HEK293 (cell line): Measurements from ENCODE around the gene PLK3.

ENCODE experiments used
- GFI1B ChIP-seq: fragments of 450-650 bp; formaldehyde crosslinking; IDR thresholded peaks from 2 replicates; pipeline ENCODE4 v1.5.1; 2016; ENCODE audit warnings: missing biosample characterization, missing genetic modification characterization
- GLIS2 ChIP-seq: fragments of 450-650 bp; formaldehyde crosslinking; IDR thresholded peaks from 2 replicates; pipeline ENCODE4 v1.5.1; 2016; ENCODE audit warnings: missing biosample characterization, missing genetic modification characterization
- KLF1 ChIP-seq: fragments of 450-650 bp; formaldehyde crosslinking; IDR thresholded peaks from 2 replicates; pipeline ENCODE4 v1.5.1; 2016; ENCODE audit warnings: missing biosample characterization, missing genetic modification characterization
- KLF7 ChIP-seq: fragments of 450-650 bp; formaldehyde crosslinking; IDR thresholded peaks from 2 replicates; pipeline ENCODE4 v1.5.1; 2016; ENCODE audit warnings: missing biosample characterization, missing genetic modification characterization, borderline replicate concordance
- MZF1 ChIP-seq: fragments of 450-650 bp; formaldehyde crosslinking; IDR thresholded peaks from 2 replicates; pipeline ENCODE4 v1.5.1; 2017; ENCODE audit warnings: missing biosample characterization, missing genetic modification characterization, borderline replicate concordance
- ZBTB10 ChIP-seq: fragments of 450-650 bp; formaldehyde crosslinking; IDR thresholded peaks from 2 replicates; pipeline ENCODE4 v1.5.1; 2016; ENCODE audit warnings: missing biosample characterization, missing genetic modification characterization
- ZBTB21 ChIP-seq: fragments of 450-650 bp; formaldehyde crosslinking; IDR thresholded peaks from 2 replicates; pipeline ENCODE4 v1.5.1; 2017; ENCODE audit warnings: missing biosample characterization, missing genetic modification characterization
- ZFP37 ChIP-seq: fragments of 450-650 bp; formaldehyde crosslinking; IDR thresholded peaks from 2 replicates; pipeline ENCODE4 v1.5.1; 2016; ENCODE audit warnings: missing biosample characterization, missing genetic modification characterization
- ZNF132 ChIP-seq: fragments of 450-650 bp; formaldehyde crosslinking; IDR thresholded peaks from 2 replicates; pipeline ENCODE4 v1.5.1; 2017; ENCODE audit warnings: missing biosample characterization, missing genetic modification characterization, borderline replicate concordance
- ZNF155 ChIP-seq: fragments of 450-650 bp; formaldehyde crosslinking; IDR thresholded peaks from 2 replicates; pipeline ENCODE4 v1.5.1; 2016; ENCODE audit warnings: missing biosample characterization, missing genetic modification characterization
- ZNF19 ChIP-seq: fragments of 450-650 bp; formaldehyde crosslinking; IDR thresholded peaks from 2 replicates; pipeline ENCODE4; 2016; ENCODE audit warnings: missing biosample characterization, missing genetic modification characterization, low read depth
- ZNF214 ChIP-seq: fragments of 450-650 bp; formaldehyde crosslinking; IDR thresholded peaks from 2 replicates; pipeline ENCODE4 v1.5.1; 2017; ENCODE audit warnings: missing biosample characterization, mild to moderate bottlenecking, missing genetic modification characterization, borderline replicate concordance
- ZNF239 ChIP-seq: fragments of 450-650 bp; formaldehyde crosslinking; IDR thresholded peaks from 2 replicates; pipeline ENCODE4 v1.5.1; 2016; ENCODE audit warnings: missing biosample characterization, missing genetic modification characterization
- ZNF24 ChIP-seq: fragments of 450-650 bp; formaldehyde crosslinking; IDR thresholded peaks from 2 replicates; pipeline ENCODE4 v1.5.1; 2016; ENCODE audit warnings: missing biosample characterization, missing genetic modification characterization
- ZNF324 ChIP-seq: fragments of 450-650 bp; formaldehyde crosslinking; IDR thresholded peaks from 2 replicates; pipeline ENCODE4 v1.5.1; 2016; ENCODE audit warnings: missing biosample characterization, missing genetic modification characterization
- ZNF416 ChIP-seq: fragments of 450-650 bp; formaldehyde crosslinking; IDR thresholded peaks from 2 replicates; pipeline ENCODE4 v1.5.1; 2016; ENCODE audit warnings: missing biosample characterization, missing genetic modification characterization
- ZNF544 ChIP-seq: fragments of 450-650 bp; formaldehyde crosslinking; IDR thresholded peaks from 2 replicates; pipeline ENCODE4 v1.5.0; 2017; ENCODE audit warnings: missing biosample characterization, missing genetic modification characterization
- ZNF560 ChIP-seq: fragments of 450-650 bp; formaldehyde crosslinking; IDR thresholded peaks from 2 replicates; pipeline ENCODE4 v1.5.1; 2017; ENCODE audit warnings: missing biosample characterization, missing genetic modification characterization, borderline replicate concordance
- ZNF585B ChIP-seq: fragments of 450-650 bp; formaldehyde crosslinking; IDR thresholded peaks from 2 replicates; pipeline ENCODE4 v1.5.1; 2016; ENCODE audit warnings: missing biosample characterization, missing genetic modification characterization
- ZNF677 ChIP-seq: fragments of 450-650 bp; IDR thresholded peaks from 2 replicates; pipeline ENCODE4 v1.5.0; 2018; ENCODE audit warnings: missing biosample characterization, mild to moderate bottlenecking, missing genetic modification characterization, moderate library complexity
- ZNF768 ChIP-seq: fragments of 450-650 bp; formaldehyde crosslinking; IDR thresholded peaks from 2 replicates; pipeline ENCODE4 v1.5.1; 2018; ENCODE audit warnings: missing biosample characterization, mild to moderate bottlenecking, missing genetic modification characterization
- ZNF837 ChIP-seq: fragments of 450-650 bp; formaldehyde crosslinking; IDR thresholded peaks from 2 replicates; pipeline ENCODE4 v1.5.1; 2016; ENCODE audit warnings: missing biosample characterization, missing genetic modification characterization
- ZNF843 ChIP-seq: fragments of 450-650 bp; formaldehyde crosslinking; IDR thresholded peaks from 2 replicates; pipeline ENCODE4 v1.5.1; 2016; ENCODE audit warnings: missing biosample characterization, missing genetic modification characterization
- ZXDB ChIP-seq: fragments of 450-650 bp; formaldehyde crosslinking; IDR thresholded peaks from 2 replicates; pipeline ENCODE4 v1.5.1; 2016; ENCODE audit warnings: missing biosample characterization, missing genetic modification characterization
- TF ChIP-seq, protein P1 (sequence below): fragments of 450-650 bp; formaldehyde crosslinking; IDR thresholded peaks from 2 replicates; pipeline ENCODE4 v1.5.1; 2016; ENCODE audit warnings: missing biosample characterization, missing genetic modification characterization, low read depth
- TF ChIP-seq, protein P2 (sequence below): fragments of 450-650 bp; formaldehyde crosslinking; IDR thresholded peaks from 2 replicates; pipeline ENCODE4 v1.5.1; 2017; ENCODE audit warnings: missing biosample characterization, missing genetic modification characterization
- TF ChIP-seq, protein P3 (sequence below): fragments of 450-650 bp; formaldehyde crosslinking; IDR thresholded peaks from 2 replicates; pipeline ENCODE4 v1.5.1; 2017; ENCODE audit warnings: missing biosample characterization, missing genetic modification characterization
- TF ChIP-seq, protein P4 (sequence below): fragments of 450-650 bp; formaldehyde crosslinking; IDR thresholded peaks from 2 replicates; pipeline ENCODE4 v1.5.1; 2016; ENCODE audit warnings: missing biosample characterization, missing genetic modification characterization, borderline replicate concordance

PLK3 gene

GRCh38 chr1:44786138-44786840 lies 13.9 kb upstream of the PLK3 start (continued):
- TF ChIP-seq ZBTB10 (tag by site-specific recombination), result peak; percentile 82
- TF ChIP-seq ZNF768 (tag by site-specific recombination), result no peak
- TF ChIP-seq, protein P1, sequence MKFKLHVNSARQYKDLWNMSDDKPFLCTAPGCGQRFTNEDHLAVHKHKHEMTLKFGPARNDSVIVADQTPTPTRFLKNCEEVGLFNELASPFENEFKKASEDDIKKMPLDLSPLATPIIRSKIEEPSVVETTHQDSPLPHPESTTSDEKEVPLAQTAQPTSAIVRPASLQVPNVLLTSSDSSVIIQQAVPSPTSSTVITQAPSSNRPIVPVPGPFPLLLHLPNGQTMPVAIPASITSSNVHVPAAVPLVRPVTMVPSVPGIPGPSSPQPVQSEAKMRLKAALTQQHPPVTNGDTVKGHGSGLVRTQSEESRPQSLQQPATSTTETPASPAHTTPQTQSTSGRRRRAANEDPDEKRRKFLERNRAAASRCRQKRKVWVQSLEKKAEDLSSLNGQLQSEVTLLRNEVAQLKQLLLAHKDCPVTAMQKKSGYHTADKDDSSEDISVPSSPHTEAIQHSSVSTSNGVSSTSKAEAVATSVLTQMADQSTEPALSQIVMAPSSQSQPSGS (tag by site-specific recombination), result no peak
- peak; percentile 96 for TF ChIP-seq GLIS2 (tag by site-specific recombination)
- no peak for TF ChIP-seq ZNF239 (tag by site-specific recombination)
- TF ChIP-seq, protein P2, sequence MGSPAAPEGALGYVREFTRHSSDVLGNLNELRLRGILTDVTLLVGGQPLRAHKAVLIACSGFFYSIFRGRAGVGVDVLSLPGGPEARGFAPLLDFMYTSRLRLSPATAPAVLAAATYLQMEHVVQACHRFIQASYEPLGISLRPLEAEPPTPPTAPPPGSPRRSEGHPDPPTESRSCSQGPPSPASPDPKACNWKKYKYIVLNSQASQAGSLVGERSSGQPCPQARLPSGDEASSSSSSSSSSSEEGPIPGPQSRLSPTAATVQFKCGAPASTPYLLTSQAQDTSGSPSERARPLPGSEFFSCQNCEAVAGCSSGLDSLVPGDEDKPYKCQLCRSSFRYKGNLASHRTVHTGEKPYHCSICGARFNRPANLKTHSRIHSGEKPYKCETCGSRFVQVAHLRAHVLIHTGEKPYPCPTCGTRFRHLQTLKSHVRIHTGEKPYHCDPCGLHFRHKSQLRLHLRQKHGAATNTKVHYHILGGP (tag by site-specific recombination), result no peak
- TF ChIP-seq ZNF585B, result no peak
- no peak; the same call in 1 of the 2 replicates for TF ChIP-seq MZF1 (tag by site-specific recombination)
- no peak for TF ChIP-seq ZNF677
- no peak for TF ChIP-seq ZNF544 (tag by site-specific recombination)
- TF ChIP-seq ZBTB21 (tag by site-specific recombination), result no peak
- TF ChIP-seq ZNF837, result no peak
- TF ChIP-seq ZNF324, result peak; percentile 76; the same call in 1 of the 2 replicates
- TF ChIP-seq ZNF214 (tag by site-specific recombination), result no peak
- TF ChIP-seq ZNF132 (tag by site-specific recombination), result no peak
- TF ChIP-seq KLF1 (tag by site-specific recombination), result peak; percentile 45
- no peak for TF ChIP-seq KLF7
- no peak for TF ChIP-seq ZNF19 (tag by site-specific recombination)
- TF ChIP-seq, protein P3, sequence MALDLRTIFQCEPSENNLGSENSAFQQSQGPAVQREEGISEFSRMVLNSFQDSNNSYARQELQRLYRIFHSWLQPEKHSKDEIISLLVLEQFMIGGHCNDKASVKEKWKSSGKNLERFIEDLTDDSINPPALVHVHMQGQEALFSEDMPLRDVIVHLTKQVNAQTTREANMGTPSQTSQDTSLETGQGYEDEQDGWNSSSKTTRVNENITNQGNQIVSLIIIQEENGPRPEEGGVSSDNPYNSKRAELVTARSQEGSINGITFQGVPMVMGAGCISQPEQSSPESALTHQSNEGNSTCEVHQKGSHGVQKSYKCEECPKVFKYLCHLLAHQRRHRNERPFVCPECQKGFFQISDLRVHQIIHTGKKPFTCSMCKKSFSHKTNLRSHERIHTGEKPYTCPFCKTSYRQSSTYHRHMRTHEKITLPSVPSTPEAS, result 0 out of 2 replicates have a peak, but pooled peaks have one; percentile 10
- no peak for TF ChIP-seq GFI1B (tag by site-specific recombination)
- no peak for TF ChIP-seq ZNF416 (tag by site-specific recombination)
- TF ChIP-seq ZFP37, result peak; percentile 82
- 0 out of 2 replicates have a peak, but pooled peaks have one; percentile 43 for TF ChIP-seq ZNF24 (tag by site-specific recombination)
- TF ChIP-seq, protein P4, sequence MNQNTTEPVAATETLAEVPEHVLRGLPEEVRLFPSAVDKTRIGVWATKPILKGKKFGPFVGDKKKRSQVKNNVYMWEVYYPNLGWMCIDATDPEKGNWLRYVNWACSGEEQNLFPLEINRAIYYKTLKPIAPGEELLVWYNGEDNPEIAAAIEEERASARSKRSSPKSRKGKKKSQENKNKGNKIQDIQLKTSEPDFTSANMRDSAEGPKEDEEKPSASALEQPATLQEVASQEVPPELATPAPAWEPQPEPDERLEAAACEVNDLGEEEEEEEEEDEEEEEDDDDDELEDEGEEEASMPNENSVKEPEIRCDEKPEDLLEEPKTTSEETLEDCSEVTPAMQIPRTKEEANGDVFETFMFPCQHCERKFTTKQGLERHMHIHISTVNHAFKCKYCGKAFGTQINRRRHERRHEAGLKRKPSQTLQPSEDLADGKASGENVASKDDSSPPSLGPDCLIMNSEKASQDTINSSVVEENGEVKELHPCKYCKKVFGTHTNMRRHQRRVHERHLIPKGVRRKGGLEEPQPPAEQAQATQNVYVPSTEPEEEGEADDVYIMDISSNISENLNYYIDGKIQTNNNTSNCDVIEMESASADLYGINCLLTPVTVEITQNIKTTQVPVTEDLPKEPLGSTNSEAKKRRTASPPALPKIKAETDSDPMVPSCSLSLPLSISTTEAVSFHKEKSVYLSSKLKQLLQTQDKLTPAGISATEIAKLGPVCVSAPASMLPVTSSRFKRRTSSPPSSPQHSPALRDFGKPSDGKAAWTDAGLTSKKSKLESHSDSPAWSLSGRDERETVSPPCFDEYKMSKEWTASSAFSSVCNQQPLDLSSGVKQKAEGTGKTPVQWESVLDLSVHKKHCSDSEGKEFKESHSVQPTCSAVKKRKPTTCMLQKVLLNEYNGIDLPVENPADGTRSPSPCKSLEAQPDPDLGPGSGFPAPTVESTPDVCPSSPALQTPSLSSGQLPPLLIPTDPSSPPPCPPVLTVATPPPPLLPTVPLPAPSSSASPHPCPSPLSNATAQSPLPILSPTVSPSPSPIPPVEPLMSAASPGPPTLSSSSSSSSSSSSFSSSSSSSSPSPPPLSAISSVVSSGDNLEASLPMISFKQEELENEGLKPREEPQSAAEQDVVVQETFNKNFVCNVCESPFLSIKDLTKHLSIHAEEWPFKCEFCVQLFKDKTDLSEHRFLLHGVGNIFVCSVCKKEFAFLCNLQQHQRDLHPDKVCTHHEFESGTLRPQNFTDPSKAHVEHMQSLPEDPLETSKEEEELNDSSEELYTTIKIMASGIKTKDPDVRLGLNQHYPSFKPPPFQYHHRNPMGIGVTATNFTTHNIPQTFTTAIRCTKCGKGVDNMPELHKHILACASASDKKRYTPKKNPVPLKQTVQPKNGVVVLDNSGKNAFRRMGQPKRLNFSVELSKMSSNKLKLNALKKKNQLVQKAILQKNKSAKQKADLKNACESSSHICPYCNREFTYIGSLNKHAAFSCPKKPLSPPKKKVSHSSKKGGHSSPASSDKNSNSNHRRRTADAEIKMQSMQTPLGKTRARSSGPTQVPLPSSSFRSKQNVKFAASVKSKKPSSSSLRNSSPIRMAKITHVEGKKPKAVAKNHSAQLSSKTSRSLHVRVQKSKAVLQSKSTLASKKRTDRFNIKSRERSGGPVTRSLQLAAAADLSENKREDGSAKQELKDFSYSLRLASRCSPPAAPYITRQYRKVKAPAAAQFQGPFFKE (tag by site-specific recombination), result no peak; the same call in 1 of the 2 replicates
- TF ChIP-seq ZNF560 (tag by site-specific recombination), result no peak
- TF ChIP-seq ZNF843 (tag by site-specific recombination), result peak; percentile 66
- no peak for TF ChIP-seq ZNF155 (tag by site-specific recombination)
- TF ChIP-seq ZXDB (tag by site-specific recombination), result peak; percentile 92
